Central memory CD4-positive, alpha-beta T cell (primary cell): ENCODE data around the gene IPO13.

Source experiments
- DNase-seq: peaks from one replicate; pipeline ENCODE4 v3.0.0; 2022

Gene IPO13

DNA sequence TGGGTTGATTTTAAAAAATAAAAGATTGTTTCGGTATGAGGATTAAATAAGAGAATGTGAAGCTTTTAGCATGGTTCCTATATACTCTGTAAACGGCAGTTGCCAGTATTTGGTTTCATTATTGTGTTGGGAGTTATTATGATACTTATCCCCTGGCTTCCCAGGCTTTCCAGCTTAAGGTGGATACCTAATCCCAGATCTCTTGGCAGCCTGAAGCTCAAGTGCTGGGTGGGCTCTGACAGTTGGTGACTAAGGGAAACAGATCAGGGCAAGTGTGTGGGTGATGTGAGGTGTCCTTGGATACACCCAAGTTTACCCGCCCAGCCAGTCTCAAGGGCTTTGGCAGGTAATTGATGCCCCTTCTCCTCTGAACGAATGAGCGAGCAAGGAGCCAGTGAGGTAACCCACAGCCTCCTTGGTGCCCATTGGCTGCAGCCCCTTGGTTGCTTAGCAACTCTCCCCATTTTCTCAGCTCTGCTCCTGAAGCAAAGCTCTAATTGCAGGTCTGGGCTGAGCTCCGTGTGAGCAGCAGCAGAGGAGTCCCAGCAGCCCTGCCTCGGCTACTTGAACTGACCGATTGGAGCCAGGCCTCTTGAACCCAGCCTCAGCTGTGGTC lies 6.1 kb downstream of the IPO13 start:
- no peak for DNase-seq

DNA sequence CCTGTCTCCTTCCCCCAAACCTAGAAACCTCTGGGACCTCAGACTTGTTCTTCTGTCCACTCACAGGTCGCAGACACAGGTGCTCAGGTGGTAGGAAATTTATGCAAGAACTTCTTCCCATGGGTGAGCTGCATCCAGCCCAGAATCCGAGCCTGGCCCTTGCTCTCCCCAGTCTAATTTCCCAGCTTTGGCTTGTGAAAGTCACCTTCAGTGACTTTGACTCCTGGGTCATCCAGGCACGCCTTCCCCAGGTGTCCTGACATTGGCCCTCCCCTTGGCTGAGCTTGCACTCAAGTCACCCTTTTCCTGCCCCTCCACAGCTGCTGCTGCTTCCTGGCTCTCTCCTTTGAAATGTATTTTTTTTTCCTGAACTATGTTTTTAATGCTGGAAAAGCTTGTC lies 6.6 kb downstream of the IPO13 start:
- no peak for DNase-seq

DNA sequence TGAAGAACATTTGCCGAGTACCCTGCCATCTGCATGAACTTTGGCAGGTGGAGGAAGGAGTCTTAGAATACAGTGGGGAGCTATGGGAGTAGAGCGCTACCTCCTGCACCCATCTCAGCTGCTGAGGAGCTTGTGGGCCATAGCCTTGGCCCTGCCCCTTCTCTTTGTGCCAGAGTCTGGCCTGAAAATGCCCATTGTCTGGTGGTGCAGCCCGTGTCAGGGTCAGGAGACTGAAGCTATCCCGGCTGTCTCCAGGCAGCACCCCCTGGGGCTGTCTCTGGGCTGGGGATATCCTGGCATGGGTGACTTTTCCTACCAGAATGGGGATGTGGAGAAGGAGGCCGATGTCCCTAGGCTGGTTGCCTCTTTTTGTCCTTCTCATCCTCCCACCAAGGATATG lies 7.3 kb downstream of the IPO13 start:
- DNase-seq = no peak

DNA sequence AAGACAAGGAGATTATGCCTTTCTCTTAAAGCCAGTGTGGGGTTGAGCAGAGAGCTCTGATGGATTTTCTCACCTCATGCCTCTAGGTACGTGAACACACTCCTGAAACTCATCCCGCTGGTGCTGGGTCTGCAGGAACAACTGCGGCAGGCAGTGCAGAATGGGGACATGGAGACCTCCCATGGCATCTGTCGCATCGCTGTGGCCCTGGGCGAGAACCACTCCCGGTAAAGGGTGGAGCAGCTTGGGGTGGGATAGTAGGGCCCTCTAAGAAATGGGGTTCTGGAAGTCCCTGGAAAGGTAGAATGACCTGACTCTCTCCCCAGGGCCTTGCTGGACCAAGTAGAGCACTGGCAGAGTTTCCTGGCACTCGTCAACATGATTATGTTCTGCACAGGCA lies 9.5 kb downstream of the IPO13 start:
- no peak for DNase-seq

DNA sequence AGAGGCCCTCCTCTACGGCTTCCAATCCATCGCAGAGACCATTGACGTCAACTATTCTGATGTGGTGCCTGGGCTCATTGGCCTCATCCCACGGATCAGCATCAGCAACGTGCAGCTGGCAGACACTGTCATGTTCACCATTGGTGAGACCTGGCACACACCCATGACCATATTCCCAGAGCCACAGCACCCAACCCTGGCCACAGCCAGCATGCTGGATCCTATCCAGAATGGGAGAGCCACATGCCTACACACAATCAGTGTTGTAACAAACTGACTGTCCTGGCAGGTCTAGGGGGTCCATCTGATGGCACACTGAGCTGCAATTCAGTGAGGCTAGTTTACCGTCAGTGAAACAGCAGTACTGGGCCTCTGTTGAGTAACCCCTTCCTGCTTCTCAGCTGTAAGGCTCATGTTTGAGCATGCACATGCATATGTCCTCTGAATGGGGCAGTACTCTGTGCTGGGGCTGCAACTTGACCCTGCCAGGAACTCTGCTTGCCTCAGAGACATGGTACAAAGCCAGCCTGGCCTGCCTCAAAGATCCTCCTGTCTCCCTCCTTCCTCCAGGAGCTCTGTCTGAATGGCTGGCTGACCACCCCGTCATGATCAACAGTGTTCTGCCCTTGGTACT lies 10.8 kb downstream of the IPO13 start:
- DNase-seq = no peak

DNA sequence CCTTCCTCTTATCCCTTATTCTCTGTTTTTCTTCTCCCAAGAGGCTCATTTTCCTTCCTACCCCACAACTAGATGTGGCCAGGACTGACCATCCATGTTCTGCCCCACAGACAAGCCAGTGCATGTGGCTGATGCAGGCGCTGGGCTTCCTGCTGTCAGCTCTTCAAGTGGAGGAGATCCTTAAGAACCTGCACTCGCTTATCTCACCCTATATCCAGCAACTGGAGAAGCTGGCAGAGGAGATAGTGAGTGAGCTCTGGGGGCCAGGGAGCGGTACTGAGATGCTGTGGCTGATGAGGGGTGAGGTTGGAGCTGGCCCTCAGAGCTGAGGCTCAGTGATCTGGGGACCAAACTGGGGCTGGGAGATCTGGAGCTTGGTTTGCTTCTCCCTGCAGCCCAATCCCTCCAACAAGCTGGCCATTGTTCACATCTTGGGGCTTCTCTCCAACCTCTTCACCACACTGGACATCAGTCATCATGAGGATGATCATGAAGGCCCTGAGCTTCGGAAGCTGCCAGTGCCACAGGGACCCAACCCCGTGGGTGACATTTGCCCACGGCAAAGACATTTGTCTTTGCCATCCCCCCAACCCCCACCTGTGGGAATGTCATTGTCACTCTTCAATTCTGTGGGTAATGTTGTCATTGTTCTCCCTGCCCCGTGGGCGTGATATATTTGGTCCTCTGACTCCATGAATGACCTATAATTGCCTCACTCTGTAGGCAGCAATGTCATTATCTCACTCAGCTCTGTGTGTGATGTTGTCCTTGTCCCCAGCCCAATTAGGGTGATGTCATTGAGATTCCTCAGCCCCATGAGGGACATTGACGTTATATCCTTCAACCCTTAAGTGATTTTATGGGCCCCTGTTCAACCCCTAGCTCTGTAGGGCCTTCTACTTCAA lies 11.9 kb downstream of the IPO13 start:
- DNase-seq = no peak

DNA sequence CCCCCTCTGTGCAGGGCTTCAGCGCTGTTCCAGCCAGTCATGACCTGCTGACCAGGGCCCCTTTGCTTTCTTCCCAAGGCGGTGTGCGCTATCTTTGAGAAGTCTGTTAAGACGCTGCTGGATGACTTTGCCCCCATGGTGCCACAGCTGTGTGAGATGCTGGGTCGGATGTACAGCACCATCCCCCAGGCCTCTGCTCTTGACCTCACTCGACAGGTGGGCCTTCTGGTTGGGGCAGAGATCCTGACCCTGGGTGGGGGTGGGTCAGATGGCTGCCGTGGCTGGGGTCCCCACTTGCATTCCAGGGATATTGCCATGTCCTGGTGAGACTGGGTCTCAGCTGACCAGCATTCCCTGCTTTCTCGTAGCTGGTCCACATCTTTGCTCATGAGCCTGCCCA lies 14.0 kb downstream of the IPO13 start:
- no peak for DNase-seq

DNA sequence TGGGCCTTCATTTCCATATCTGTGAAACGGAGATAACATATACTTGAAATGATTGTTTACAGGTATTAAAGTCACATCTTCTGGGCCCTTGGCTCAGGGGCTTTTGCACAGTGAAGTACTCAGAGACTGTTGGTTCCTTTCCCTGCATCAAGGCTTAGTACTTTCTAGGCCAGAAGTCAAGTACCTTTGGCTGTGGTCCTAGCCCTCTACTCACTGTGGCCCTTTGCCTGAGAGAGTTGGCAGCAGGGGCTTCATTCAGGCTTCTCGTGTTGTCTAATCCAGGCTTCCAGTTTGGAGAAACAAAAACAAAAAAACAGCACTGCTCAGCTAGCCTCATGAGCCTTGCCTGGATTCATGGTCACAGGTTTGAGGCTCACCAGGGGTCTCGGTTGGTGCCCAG lies 14.9 kb downstream of the IPO13 start:
- DNase-seq = no peak

DNA sequence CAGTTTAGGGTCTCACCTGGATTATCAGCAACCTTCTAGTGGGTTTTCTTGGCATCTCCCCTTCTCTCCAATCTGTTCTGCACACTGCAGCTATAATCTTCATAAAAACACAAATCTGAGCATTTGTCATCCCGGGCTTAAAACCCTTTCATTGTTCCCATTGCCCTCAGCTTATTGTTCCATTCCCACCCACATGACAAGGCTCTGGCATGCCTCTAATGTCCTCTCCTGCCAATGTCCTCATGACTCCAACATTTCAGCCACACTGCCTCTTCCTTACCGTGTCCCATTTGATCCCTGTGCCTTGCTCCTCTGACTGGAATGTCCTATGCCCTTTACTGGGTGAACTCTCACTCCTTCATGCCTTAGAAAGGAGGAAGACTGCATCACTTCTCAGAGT lies 15.6 kb downstream of the IPO13 start:
- DNase-seq = no peak

DNA sequence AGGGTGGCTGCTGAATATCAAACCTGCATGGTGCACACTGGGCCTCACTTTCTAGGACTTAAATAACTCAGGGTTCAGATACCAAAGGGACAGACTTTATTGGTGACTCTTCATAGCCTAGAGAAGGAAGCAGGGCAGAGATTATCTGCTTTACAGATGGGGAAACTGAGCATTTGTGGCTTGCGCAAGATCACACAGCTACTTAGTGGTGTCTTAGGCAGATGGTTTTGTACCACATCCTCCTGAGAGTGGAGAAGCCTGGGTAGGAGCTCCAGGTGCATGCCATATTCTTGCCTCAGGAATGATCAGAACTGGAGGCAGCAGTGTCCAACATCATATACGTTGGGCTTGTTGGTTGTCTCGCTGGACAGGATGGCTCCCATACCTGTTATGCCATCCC lies 16.3 kb downstream of the IPO13 start:
- no peak for DNase-seq

DNA sequence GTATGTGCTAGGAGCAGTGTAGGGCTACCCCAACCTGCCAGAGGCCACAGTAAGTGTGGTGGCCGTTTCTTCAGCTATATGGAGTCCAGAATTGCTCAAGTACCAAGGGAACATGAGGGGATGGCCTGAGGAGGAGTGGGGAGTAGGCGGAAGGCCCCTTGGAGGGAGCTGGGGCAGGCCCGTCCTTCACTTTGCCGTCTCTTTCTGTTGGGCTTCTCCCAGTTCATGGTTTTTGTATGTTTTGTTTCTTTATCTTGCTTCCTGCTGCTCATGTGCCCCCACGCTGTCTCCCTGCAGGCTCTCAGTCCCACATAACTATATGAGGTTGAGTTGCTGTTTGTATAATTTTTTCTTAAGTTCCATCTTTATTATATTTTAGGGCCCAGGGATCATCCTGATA lies 17.1 kb downstream of the IPO13 start:
- DNase-seq = no peak

DNA sequence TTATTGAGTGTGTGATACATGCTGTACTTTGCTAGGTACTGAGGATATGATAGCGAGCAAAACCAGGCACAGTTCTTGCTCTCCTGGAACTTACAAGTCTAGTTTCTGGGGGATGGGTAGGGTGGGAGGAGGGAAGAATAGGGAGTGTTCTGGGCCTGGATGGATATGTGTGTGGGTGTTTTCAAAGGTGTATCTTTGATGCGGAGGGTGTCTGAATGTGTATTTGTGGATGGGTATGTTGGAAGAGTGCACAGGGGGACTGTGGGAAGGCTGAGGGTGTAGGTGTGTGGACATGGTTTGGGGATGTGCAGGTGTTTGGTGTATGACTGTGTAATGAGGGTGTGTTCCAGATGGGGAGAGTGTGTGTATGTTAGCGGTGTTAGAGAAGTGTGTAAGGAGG lies 18.6 kb downstream of the IPO13 start:
- DNase-seq = no peak

DNA sequence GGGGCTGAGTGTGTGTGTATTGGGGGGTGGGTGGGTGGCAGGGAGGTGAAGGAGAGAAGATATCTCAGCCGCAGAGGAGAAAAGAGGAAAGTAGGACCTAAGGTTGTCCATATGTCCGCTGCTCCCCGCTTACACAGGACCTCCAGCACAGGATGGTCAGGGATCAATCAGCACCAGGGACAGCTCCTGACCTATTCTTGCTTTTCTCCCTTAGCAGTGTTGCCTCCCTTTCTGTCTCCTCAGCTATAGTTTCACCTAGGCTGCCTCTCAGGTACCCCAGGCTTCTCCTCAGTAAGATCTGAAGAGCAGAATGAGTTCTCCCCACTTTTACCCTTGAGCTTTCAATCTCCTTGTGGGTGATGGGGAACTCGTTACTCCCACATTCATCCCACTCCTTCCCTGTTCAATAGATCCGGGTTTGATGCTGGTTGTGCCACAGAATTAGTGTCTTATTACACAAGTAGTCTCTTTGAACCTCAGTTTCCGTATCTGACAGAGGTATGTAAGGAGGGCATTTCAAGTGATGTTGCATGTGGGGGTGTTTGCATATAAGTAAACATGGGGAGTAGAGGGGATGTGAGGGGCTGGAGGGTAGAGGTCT lies 21.7 kb downstream of the IPO13 start:
- DNase-seq = no peak

DNA sequence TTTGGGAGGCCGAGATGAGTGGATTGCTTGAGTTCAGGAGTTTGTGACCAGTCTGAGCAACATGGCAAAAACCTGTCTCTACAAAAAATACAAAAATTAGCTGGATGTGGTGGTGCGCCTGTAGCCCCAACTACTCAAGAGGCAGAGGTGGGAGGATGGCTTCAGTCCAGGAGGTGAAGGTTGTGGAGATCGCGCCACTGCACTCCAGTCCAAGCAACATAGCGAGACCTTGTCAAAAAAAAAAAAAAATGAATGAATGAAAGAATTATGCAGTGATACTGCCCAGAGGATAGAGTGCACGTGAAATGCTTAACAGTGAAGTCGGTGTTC lies 22.6 kb downstream of the IPO13 start:
- DNase-seq = no peak

DNA sequence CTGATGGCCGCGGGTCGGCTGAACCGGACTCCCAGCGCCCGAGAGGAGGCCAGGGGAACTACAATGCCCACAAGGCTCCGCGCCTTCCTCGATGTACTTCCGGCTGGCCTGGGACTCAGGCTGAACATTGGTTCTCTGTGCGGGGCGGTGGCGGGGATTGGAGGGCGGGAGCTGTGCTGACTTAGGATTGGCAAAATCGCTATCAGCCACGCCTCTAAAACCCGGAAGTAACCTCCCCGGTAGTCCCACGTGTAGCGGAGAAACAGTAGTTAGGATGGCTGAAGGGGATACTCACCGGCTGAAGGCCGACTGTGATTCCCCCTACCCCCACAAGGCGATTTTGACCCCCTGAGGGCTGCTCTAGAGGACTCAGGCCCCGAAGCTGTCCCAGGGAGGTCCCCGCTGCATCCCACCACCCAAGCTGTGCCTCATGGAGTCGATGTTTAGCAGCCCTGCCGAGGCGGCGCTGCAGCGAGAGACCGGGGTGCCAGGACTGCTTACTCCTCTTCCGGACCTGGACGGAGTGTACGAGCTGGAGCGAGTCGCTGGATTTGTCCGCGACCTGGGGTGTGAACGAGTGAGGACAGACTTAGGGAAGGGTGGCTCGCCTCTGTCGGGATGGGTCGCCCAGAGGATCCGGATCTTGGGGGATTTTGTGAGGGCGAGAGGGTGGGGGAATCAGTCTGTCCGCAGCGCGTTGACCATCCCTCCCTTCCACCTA lies 23.2 kb downstream of the IPO13 start, which contains the start of gene DPH2:
Gene DPH2, plus strand, starts transcription at position 265 of the 721 bp plus-strand sequence. Its CDS starts 166 bp downstream, at position 431.
- DNase-seq = peak; percentile 88

DNA sequence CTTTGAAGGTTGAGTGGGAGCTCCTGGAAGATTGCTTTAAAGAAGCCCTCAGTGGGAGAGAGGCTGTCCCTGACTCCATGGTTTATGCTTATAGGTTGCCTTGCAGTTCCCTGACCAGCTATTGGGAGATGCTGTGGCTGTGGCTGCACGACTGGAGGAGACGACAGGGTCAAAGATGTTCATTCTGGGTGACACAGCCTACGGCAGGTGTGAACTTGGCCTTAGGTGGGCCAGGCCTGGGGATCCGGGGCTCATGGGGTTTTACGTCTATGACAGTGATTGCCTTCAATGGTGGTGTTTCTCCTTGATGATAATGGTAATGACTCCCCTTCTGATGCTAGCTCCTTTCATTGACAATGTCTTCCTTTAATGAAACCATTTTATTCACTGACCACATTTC lies 23.8 kb downstream of the IPO13 start:
- no peak for DNase-seq

DNA sequence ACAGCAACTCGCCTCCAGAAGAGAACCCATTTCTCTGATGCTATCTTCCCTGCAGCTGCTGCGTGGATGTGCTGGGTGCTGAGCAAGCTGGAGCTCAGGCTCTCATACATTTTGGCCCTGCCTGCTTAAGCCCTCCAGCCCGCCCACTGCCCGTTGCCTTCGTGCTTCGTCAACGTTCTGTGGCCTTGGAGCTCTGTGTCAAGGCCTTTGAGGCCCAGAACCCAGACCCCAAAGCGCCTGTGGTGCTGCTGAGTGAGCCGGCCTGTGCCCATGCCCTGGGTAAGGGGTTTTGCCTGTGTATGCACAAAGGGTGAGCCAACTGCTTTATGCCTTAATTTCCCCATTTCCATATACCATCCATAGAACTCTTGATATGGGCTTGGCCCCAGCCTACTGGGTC lies 24.2 kb downstream of the IPO13 start:
- DNase-seq = no peak

DNA sequence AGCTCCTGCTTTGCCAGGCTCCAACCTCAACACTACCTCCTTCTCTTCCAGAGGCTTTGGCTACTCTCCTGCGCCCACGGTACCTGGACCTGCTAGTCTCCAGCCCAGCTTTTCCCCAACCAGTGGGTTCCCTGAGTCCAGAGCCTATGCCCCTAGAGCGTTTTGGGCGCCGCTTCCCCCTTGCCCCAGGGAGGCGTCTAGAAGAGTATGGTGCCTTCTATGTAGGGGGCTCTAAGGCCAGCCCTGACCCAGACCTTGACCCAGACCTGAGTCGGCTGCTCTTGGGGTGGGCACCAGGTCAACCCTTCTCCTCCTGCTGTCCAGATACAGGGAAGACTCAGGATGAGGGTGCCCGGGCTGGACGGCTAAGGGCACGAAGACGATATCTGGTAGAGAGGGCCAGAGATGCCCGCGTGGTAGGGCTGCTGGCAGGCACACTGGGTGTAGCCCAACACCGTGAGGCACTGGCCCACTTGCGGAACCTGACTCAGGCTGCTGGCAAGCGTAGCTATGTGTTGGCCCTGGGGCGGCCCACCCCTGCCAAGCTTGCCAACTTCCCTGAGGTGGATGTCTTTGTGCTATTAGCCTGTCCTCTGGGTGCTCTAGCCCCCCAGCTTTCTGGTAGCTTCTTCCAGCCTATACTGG lies 24.7 kb downstream of the IPO13 start:
- no peak for DNase-seq

DNA sequence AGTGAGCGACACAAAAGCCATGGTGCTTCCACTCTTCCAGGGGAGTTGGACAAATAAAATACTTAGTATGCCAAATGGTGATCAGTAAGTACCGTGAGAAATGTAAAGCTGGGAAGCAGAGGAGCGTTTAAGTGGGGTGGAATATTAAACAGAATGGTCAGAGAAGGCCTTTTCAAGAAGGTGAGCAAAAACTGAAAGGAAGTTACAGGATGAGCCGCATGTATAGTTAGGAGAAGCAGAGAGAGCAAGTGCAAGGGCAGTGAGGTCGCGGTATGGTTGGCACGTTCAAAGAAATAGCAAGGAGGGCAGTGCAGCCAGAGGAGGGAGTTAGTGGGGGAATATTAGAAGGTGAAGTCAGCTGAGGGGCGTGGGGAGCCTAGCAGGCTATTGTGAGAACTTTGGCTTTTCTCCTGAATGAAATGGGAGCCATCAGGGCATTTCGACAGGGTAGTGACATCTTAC lies 27.3 kb downstream of the IPO13 start:
- DNase-seq = no peak

DNA sequence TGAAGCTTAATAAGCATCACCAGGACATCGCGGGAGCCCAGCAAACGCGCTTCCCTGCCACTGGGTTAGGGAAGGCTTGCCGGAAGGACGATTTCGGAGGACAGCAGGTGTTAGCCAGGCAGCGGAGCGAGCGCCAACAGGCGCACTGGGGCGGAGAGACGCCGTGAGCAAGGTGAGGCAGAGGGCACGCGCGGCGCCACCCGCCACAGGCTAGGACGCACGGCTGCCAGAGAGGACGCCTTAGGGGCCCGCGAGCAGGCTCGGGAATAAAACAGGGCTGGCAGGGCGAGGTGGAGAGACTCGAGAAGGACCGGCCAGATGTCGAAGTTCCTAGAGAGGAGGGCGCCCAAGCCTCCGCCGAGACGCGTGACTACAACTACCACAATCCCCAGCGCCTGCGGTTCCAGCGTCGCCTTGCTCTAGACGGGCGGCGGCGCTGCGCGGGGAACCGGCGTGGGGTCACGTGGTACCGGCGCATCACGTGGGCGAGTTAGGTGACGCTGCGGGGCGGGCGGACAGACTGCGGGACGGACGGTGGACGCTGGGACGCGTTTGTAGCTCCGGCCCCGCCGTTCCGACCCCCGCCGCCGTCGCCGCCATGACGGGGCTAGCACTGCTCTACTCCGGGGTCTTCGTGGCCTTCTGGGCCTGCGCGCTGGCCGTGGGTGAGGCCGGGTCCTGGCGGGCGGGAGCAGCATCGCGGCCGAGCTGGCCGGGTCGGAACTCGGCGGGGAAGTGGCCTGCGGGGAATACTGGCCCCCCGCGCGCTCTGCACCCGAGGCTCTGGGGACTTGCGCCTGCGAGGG lies 27.9 kb downstream of the IPO13 start, which contains the start of gene ATP6V0B:
Gene ATP6V0B, plus strand, starts transcription at position 518 of the 806 bp plus-strand sequence. Its CDS starts 81 bp downstream, at position 599.
- DNase-seq = peak; percentile 88
